Bronchial epithelial cell (primary cell): Measurements from ENCODE around the gene MACROH2A1. TPM values are rescaled to one million over a fixed set of nuclear protein-coding genes. Genes with fewer than 3 reads are reported as not detected.

ENCODE experiments used
- DNase-seq: peaks from one replicate; pipeline ENCODE4 v3.0.0-alpha.2; 2010; ENCODE audit warnings: low read depth
- FAIRE-seq: peaks from 2 replicates; lab custom pipeline; 2011; peaks lifted over from hg19 to GRCh38; lab: Jason Lieb, UNC
- H3K27me3 ChIP-seq: 2 replicates; pipeline ENCODE4 v1.5.1; 2011; ENCODE audit warnings: low read length; ENCODE audit not compliant: control insufficient read depth, insufficient read depth
- H3K36me3 ChIP-seq: 2 replicates; pipeline ENCODE4 v1.5.1; 2011; ENCODE audit warnings: low read length; ENCODE audit not compliant: control insufficient read depth, insufficient read depth
- H3K4me3 ChIP-seq: 2 replicates; pipeline ENCODE4 v1.5.1; 2011; ENCODE audit warnings: mild to moderate bottlenecking, low read depth, low read length, control low read depth
- total RNA-seq: library from RNA; depleted of rRNA; stranded (reverse); fragments of >200 nt; gene quantifications from 2 replicates; pipeline ENCODE4 v1.2.1, GENCODE V29; 2014
- TF ChIP-seq, protein P1 (sequence below): IDR thresholded peaks from 2 replicates; pipeline ENCODE4 v1.5.1; 2011; ENCODE audit warnings: mild to moderate bottlenecking, moderate library complexity, low read length, control low read depth, inconsistent platforms; ENCODE audit not compliant: insufficient read depth, severe bottlenecking

MACROH2A1 gene
- total RNA-seq, 1 donor from 2014 or later, result 257 TPM

GRCh38 chr5:135357685-135358084, 41.3 kb downstream of the MACROH2A1 start:
- no peak for DNase-seq
- Histone ChIP-seq H3K4me3 (no peak overlapping the region), H3K27me3 (no peaks in the 10 kb centered on the region), H3K36me3 (peaks cover 30% of the 10 kb centered on the region)
- TF ChIP-seq, protein P1, sequence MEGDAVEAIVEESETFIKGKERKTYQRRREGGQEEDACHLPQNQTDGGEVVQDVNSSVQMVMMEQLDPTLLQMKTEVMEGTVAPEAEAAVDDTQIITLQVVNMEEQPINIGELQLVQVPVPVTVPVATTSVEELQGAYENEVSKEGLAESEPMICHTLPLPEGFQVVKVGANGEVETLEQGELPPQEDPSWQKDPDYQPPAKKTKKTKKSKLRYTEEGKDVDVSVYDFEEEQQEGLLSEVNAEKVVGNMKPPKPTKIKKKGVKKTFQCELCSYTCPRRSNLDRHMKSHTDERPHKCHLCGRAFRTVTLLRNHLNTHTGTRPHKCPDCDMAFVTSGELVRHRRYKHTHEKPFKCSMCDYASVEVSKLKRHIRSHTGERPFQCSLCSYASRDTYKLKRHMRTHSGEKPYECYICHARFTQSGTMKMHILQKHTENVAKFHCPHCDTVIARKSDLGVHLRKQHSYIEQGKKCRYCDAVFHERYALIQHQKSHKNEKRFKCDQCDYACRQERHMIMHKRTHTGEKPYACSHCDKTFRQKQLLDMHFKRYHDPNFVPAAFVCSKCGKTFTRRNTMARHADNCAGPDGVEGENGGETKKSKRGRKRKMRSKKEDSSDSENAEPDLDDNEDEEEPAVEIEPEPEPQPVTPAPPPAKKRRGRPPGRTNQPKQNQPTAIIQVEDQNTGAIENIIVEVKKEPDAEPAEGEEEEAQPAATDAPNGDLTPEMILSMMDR, result no peak
- no peak for FAIRE-seq

GRCh38 chr5:135356522-135357318, 42.3 kb downstream of the MACROH2A1 start:
- FAIRE-seq, result no peak
- H3K36me3 ChIP-seq, result peaks cover 30% of the 10 kb centered on the region
- no peak for DNase-seq
- H3K4me3 ChIP-seq, result no peak overlapping the region
- no peaks in the 10 kb centered on the region for H3K27me3 ChIP-seq
- TF ChIP-seq, protein P1, result no peak

- Histone ChIP-seq H3K27me3 (no peaks in the 10 kb centered on the region), H3K4me3 (no peak overlapping the region), H3K36me3 (peaks cover 30% of the 10 kb centered on the region)
- TF ChIP-seq, protein P1, result no peak
- FAIRE-seq (no peak), DNase-seq (no peak)
Measured at GRCh38 chr5:135355169-135355568, 43.9 kb downstream of the MACROH2A1 start.

DNA sequence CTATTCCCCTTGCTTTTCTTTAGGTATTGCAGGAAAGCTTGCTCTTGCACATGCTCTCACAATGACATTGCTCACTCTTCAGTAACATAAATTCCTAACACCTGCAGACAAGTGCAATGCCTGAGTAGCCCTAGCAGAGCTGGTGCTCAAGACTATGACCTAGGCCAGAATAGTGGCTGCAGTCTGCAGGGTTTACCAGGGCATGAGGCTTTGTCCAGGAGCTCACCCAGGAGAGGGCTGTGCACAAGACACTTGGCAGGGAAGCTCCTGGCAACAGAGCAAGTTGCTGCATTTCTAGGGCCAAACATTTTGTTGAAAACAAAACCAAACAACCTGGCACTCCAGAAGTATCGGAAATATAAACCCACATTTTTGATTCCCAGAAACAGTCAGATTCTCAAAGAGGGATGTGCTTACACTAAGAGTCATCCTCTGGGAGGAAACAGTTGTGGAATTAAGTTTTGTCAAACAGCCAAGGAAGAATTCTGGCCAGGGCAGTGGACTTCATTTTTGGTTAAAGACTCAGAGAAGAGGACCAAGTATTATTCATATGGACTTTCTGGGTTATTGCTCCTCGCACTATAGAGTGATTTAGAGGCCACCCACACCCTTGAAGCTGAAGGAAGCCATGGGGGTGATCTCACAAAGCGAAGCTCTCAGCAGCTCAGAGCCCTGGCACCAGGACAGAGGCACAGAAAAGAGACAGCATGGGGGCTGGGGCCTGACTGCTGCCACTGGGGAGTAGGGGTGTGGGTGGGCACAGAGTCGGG, 44.9 kb downstream of the MACROH2A1 start:
- peaks cover 26% of the 10 kb centered on the region for H3K36me3 ChIP-seq
- DNase-seq, result no peak
- TF ChIP-seq, protein P1, result no peak
- no peak for FAIRE-seq
- H3K4me3 ChIP-seq, result no peak overlapping the region
- no peaks in the 10 kb centered on the region for H3K27me3 ChIP-seq

DNA sequence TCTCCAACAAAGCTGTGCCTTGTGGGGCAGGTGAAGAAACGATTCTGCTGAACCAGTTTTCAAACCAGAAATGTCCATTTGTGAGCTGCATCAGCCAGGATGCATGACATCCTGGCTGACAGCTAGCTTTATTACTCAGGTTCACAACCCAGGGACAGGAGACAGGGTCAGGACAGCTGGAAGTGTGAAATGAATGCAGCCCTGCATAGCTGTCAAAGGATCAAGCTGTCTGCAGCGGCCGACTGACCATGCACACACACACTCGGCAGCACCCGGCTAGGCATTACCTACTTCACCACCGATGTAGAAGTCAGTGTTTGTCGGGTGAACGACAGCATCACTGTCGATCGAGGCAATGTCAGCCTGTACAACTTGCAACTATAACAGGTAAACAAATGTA, 48.5 kb downstream of the MACROH2A1 start:
- Histone ChIP-seq H3K27me3 (no peaks in the 10 kb centered on the region), H3K4me3 (no peak overlapping the region), H3K36me3 (peaks cover 25% of the 10 kb centered on the region)
- FAIRE-seq (no peak), DNase-seq (no peak)
- TF ChIP-seq, protein P1, result no peak
